NCI-H524 (cell line): Measurements from ENCODE around the gene SCN2B.

Experiments
- DNase-seq, 2 experiments: peaks; one replicate each; lab custom pipeline; 2025; lab: John Stamatoyannopoulos, UW

Gene SCN2B, protein sequence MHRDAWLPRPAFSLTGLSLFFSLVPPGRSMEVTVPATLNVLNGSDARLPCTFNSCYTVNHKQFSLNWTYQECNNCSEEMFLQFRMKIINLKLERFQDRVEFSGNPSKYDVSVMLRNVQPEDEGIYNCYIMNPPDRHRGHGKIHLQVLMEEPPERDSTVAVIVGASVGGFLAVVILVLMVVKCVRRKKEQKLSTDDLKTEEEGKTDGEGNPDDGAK

DNA sequence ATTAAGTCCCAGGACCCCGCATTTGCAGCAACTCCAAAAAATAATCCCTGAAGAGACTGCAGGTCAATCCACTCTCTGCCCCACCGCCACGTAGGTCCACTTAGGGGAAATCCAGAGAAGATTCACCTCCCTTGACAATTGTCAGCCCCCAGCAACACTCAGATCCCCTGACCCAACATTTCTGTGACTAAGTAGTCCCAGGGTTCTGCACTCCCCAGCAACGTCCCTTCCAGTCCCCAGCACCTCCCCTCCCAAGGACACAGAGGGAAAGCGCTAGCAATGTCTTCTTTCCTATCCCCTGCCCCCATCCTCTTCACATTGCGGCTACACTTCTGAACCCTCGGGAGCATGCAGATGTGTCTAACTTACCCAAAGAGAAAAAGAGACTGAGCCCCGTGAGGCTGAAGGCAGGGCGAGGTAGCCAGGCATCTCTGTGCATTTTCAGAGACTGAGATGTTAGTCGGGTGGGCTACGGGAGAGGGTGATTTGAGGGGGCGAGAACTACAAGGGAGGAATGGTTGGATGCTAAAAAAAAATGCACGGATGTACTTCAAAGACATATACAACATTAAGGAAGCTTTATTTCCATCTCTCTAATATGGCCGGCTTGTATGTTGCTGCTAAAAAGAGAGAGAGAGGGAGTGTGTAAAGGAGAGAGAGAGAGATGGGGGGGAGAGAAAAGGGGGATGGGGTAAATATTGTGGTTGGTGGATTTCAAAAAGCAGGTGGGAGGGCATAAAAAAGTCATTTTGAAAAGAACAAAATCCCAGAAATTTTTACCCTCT is at the start of gene SCN2B:
Gene SCN2B (minus strand): TSS at position 647 of the 785 bp plus-strand sequence. CDS start 208 bp downstream, at position 439.
- peak in 1 of 2 experiments; percentile 22 for DNase-seq

DNA sequence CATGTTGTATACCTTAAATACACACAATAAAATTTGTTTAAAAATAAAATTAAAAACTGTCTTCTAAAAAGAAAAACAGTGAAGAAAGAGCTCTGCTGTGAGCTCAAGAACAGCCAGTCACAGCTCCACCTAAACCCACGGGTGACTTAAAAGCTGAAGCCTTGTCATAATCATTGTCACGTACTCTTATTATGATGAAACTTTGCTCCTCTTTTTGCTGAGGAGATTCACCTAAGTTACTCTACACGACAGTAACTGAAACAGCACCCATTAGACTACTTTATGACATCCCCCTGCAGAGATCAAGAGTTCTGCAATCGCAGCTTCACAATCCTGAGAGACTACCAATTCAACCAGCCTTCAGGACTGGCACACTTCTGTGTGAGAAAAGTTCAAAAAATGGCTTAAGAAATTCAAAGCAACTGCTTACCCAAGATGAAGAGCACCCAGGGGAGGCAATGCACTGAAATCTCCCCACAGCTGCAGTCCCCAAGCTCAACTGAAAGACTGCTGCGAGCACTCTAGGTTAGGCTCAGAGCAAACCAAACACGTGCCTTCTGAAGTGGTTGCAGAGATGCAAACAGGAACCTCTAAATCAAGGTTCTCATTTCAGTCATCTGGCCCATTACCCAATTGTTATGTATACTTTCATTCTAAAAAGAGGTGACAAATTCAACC is 48.2 kb upstream of the SCN2B start, which contains the start of gene JAML:
Gene JAML (minus strand): TSS at position 501 of the 678 bp plus-strand sequence. CDS start 10,145 bp downstream, outside the sequence.
- DNase-seq: no peak

DNA sequence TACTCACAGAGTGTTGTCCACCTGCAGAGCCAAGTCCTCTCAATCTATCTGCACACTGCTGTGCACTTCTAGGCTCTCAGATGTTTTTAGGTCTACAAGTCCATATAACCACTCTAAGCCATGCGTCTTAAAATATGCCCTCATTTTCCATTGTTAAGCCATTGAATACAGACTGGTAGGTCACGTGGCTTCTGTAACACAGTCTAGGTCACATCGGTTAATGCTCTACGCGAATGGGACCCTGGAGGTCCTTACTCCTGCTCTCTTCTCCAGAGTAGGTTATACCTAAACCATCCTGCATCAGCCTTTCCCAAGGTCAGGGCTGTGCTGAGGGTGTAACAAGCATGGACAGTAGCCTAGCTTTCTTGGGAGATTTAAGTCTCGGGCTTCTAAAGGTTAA is 47.6 kb upstream of the SCN2B start:
- no peak for DNase-seq

DNA sequence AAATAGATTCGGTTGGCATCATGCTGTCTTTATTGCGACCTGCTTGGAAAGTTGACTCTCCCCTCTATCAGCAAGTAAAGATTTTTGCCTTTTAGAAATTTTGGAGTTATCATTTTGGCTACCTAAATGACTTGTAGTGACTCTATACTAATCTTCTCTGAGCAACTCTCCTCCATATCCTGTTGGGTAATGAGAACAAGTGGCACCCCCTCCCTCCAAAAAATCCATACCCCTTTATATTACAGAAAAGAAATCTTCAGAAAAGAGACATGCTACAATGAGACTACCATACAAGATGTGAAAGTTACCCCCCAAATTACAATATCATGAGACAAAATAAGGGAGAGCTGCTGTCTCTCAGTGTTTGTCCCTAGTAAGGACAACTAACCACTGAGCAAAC is 47.1 kb upstream of the SCN2B start:
- no peak for DNase-seq

DNA sequence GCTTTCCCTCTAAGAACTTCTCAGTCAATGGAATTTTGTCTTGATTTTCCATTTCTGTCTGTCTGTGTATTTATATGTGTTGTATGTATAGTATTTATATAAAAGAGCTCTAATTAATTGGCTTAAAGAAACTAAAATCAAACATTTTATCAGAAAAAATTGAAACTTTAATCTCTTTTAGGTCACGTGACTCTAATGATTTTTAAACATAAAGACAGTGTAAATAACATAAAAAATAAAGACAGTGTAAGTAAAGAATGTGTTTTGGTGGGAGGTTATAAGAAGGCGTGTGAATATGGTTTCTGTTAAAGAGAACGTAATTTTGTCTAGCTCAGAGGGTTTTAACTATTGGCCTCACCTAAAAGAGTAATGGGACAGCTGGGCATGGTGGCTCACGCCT is 46.0 kb upstream of the SCN2B start:
- DNase-seq: no peak

DNA sequence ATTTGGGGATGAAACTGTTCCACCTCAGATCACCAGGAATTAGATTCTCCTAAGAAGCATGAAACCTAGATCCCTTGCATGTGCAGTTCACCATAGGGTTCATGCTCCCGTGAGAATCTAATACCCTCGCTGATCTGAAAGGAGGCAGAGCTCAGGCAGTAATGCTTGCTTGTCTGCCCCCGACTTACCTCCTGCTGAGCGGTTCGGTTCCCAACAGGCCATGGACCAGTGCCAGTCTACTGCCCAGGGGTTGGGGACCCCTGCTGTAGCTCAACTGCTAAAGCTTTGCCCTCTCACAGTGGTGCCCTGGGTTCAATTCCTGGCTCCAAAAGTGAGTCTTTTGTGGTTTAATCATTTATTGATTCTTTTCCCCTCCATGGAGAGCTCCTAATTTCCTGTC is 45.0 kb upstream of the SCN2B start:
- DNase-seq: no peak

DNA sequence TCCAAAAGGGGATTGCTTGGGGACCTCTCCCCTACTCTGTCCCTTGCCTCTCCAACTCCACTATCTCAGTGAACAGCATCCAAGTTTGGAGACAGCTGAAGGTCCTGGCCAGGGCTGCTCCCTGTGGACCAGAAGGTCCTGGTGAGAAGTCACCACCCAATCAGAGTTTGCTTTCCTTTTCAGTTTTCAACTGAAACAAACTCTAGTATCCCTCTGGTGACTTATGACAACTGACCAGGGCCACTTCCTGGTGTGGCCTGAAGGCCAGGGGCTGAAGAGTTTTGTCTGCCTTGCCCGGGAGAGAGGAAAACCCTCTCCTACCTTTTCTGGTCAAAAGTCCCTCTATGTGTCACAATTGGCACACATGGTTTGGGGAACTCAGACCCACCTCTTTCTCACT is 43.3 kb upstream of the SCN2B start:
- no peak for DNase-seq

DNA sequence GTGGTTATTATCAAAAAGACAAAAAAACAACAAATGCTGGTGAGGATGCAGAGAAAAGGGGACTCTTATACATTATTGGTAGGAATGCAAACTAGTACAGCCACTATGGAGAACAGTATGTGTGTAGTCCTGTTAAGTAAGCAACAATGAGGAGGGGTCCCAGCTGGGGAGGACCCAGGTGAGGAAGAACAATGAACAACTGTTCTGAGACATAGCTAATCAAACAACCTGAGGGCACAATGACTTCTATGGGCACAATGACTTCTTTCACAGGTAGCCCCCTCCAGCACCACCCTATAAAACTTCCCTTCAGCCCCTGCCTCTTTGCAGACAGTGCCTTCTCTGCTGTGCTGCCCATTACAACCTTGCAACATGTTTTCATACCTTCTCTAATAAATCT is 42.8 kb upstream of the SCN2B start:
- DNase-seq: no peak

DNA sequence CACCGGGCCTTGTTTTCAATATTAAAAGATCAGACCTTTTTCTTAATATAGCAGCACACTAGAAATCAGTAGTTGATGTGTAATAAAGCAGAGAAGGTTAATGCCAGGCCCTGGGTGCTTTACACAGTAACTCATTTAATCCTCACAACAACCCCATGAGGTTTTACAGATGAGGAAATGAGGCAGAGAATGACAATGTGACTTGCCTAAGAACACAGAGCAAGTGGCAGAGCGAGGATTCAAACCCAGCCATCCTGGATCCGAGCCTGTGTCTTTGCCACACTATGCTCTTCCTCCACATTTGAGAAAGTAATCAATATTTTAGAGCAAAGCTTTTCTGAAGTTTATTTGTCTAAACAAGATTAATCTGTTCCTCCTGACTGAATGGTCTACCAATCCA is 41.1 kb upstream of the SCN2B start:
- DNase-seq: no peak

DNA sequence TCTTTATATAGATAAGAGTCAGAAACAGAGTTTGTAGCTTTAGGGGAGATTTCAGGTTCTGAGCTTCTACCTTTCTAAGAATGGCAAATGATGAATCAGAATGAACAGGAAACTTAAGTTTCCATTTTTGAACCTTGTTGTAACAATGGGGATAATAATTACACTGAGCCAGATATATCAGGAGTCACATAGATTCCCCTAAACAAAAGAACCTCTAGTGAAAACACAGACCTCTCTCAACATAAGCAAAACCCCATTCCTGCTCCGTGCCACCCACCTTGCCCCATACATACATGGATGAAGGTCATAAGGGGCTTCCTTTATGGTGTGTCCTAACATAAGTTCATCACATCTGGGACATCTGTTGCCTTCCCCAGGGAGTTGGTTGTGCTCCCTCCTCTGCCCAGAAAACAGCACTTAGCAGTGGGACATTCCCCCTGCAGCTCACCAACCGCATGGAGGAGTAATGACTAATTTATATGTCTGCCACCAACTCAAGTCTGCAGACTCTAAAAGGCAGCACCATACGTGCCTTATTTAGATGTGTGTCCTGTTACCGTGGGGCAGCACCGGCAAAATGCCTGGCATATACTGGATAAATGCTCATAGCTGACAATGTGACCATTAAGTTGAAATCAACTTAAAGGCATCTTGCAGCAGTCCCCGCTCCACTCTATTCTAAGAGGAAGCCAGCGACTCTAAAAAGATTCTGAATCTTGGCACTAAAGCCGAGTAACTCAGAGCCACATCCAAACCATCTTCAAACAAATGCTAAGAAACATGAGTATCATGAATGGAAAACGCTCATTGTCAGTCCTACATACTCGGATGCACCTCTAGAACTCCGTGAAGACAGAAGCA is 40.4 kb upstream of the SCN2B start:
- no peak for DNase-seq

DNA sequence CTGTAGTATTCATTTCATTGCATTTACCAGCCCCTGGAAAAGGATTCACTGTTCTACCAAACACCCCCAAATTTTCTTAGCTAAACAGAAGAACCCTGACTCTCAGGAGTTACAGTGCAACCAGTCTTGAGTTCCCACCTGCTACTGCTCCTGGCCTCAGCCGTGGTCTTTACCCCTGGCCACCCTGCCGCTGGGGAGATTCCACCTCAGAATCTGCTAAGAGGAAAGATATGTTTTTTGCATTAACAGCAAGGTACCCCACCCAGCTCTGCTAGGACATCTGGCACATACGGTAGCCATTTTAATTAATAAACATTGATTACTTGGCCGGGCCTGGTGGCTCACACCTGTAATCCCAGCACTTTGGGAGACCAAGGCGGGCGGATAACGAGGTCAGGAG is 39.3 kb upstream of the SCN2B start:
- DNase-seq: no peak

DNA sequence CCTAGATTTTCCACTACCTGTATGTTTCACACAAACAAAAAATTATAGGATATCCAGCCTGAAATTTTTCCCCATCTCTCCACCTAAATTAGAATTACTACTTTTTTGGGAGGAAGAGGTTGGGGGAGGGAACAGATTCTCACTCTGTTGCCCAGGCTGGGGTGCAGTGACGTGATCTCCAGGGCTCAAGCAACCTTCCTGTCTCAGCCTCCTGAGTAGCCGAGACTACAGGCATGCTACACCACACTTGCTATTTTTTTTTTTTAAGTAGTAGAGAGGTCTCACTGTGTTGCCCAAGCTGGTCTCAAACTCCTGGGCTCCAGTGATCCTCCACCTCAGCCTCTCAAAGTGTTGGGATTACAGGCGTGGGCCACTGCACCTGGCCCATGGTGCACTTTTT is 38.8 kb upstream of the SCN2B start:
- no peak for DNase-seq

DNA sequence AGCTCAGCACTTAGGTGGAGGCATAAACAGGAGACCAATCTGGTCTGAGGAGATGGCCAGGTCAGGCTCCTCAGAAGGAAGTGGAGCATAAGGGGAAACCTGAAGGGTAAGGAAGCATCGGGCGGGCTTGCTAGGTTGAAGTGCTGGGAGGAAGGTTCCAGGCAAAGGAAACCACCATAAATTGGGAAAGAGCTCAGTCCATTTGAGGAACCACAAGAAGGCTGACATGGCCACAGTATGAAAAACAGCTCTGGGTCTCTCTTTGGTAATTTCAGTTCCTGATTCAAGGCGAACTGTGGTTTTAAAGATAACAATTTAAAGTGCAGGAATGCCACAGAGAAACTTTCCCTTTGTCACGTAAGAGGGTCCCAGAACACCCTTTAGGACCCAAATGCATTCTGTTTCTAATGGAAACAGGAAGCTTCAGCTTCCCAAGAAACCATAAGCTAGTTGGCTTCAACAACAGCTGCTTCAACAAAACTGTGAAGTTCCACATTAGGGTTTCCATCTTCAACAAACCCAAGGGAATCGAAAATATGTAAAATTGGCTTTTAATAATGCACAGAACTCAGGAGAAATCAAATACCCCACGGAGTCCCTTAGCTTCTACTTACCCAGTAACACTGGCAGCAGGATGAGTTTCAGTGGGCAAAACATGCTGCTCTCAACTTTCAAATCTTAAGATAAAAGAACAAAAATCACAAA is 37.9 kb upstream of the SCN2B start:
- DNase-seq: no peak

DNA sequence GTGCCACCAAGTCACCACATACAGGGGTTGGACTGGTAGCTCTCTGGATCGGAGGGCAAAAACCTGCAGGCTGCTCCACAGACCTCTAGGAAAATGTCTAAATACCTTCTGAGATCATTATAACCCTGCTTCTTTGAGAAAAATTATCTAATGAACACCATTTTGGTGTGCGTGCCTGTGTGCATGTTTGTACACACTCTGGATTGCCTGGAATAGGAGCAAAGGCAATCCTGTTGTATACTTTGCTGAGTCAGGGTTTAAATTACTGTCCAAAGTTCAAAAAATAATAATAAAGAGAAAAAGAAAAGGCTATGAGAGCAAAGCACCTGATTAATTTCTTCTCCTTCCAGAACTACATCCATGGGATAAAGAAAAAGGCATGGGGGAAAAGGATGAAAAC is 37.3 kb upstream of the SCN2B start:
- DNase-seq: no peak

DNA sequence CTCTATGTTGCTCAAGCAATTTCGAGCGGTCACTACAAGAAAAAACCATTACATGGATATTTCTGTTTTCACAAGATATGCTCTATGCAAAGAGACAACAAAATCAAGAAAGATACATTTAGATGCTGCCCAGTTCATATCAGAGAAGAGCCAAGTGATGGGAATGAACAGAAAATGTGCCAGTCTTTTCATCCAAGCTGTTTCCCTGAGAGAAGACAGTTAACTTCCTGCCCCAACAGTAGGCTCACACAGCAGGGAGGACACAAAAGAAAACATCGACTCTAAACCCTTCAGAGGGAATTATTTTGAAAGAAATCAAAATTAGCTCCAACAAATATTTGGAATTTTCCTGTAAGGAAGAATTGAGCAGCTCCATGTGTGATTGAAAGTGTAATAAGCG is 36.8 kb upstream of the SCN2B start:
- DNase-seq: no peak

DNA sequence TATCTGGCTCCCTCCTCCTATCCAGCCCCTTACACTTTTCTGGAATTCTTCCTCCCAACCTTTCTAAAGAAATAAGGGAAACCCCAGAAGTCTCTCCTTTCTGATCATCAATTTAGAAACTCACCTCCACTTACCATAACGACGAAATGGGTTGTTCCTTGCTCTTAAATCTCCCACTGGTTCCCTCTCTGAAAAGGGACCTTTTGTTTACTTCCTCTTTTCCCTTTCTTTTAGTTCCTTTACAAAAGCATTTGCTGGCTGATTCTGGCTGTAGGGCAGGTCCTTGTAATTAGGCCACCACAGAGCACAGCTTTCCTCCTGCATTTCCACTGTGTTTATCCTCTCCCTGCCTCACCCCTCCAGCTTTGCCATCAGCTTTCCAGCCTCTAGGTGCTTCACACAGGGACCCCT is 36.3 kb upstream of the SCN2B start:
- DNase-seq: no peak

DNA sequence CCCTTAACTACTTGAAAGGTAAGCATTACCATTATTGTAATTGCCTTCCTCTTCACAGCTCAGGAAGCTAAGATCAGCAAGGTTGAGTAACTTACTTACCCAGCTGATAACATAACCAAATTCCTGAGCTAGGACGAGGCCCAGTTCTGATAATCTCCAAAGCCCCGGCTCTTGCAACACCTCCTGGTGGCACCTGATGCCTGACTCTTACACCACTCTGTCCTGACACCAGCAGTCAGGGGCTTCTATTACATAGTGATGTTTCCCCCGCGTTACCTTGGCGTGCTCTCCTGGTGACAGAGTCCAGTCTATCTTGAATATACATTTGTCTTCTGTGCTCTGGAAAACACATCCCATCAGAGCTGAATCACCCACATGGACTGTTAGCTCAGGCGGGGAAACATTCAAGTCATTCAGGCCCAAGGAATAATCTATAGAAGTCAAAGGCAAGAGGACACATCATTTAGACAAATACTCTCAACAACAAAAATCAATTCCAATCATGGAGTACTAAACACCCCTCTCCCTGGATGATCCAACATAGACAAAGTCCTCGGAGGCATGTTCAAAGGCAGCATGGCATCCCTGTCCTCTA is 35.8 kb upstream of the SCN2B start:
- DNase-seq: no peak

DNA sequence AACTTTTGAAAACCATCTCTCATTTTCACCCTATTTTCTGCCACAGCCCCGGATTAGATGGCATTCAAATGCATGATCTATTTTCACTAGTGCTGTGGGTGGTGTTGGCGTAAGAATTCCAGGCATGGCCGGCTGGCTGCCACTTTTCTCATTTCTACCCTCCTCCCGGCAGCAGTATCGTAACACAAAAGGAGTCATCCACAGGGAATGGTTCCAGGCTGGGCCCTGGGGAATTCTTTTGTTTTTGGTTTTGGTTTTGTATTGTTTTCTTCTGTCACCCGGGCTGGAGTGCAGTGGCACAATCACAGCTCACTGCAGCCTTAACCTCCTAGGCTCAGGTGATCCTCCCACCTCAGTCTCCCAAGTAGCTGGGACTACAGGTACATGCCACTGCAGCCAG is 34.6 kb upstream of the SCN2B start:
- no peak for DNase-seq

DNA sequence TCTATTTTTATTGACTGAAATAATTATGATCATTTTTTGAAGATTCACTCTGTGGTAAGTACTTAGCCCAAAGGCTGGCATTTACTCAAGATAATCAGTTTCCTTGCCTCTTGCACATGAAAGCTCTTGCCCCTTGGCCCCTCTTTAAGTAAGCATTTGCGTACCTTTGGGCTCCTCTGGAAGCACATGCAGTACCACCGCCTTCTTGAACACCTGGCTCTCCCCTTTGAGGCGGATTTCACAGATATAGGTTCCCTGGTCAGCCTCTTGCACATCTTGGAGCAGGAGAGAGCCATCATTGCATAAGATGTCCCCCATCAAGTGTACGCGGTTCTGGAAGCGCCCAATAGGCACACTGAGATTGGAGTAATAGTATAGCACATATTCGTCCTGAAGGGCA is 33.9 kb upstream of the SCN2B start:
- DNase-seq: no peak

DNA sequence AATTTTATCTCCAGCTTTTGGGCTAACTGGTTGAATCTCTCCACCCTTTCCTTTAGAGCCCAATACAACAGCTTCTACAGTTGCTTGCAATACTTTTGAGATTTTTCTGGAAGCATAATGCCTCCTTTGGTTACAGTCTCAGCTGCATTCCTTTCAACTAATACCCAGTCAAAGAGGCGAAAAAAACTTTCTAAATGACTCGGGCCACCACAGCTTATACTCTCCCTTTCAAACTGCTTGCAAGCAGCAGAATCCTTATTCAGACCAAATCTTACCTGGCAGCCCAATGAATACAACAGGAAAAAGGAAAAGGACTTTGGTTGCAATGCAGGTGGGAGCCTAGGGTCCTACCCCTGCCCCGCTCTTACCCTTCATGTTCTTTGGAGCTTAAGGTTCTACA is 32.6 kb upstream of the SCN2B start:
- DNase-seq: no peak

DNA sequence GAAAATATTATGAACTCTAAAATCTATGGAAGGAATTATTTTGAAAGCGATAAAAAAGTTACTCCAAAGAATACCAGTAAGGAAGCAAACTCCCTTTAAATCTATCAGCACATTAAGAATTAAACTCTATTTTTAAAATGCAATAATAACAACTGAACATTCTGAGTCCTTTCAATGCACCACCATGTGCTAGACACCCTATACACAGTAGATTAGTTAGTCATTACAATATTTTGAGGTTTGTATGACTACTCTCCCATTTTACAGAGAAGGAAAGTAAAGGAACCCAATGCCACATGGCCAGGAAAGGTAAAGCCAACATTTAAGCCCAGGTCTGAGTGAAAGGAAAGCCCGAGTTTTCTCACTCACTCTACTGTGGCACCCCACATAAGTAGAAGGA is 30.6 kb upstream of the SCN2B start:
- no peak for DNase-seq
